ENCODE data around the gene ROCK2.
"Not testable (repeated sequence)": the region's sequence is repeated elsewhere in the genome, so short reads cannot be mapped to it uniquely, and the experiment has no call there.

ROCK2 gene

DNA sequence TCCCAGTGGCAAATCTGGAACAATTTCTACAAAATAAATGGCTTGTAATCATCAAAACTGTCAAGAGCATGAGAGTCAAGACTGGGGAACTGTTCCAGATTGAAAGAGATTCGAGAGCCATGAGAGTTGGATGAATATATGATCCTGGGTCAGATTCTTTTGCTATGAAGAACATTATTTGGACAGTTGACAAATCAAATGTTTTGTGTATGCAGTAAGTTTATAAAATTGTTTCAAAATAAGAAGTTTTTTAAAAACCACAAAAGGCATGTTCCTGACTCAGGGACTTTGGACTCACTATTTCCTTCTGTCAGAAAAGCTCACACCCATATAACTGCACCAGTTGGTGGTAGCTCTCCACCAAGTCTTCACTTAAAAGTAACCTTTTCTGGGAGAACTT lies 38.5 kb downstream of the ROCK2 start:
- DNase-seq, result no peak

DNA sequence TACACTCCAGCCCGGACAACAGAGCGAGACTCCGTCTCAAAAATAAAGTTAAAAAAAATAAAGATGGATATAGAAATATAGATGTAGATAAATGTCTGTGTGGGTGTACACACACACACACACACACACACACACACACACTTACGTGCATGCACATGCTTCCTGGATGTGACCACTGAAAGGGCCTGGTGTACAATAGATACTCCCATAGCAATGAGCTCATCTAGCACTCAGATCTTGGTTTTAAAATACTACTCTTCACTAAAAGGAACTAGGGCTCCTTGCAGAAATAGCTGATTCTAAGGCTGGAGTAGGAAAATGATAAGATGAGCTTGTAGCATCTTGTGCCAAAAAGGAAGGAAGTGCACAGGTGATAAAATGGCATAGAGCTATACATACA lies 39.1 kb downstream of the ROCK2 start:
- DNase-seq, result no peak

DNA sequence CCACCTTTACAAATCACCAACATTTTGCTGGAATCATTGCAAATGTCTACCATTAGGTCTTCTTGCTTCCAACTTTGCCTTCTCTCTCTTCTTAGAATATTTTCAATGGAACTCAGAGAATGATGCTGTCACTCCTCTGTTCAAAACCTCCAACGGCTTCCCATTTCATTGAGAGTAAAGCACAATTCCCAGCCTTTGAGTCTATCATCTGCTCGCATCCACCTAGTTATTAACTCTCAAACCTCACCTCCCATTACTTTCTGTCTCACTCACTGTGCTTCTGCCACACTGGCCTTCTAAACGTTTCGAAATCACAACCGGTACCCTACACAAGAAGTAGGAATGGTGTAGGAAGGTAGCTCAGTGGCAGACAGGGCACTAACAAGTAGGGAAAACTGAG lies 40.0 kb downstream of the ROCK2 start:
- no peak for DNase-seq

DNA sequence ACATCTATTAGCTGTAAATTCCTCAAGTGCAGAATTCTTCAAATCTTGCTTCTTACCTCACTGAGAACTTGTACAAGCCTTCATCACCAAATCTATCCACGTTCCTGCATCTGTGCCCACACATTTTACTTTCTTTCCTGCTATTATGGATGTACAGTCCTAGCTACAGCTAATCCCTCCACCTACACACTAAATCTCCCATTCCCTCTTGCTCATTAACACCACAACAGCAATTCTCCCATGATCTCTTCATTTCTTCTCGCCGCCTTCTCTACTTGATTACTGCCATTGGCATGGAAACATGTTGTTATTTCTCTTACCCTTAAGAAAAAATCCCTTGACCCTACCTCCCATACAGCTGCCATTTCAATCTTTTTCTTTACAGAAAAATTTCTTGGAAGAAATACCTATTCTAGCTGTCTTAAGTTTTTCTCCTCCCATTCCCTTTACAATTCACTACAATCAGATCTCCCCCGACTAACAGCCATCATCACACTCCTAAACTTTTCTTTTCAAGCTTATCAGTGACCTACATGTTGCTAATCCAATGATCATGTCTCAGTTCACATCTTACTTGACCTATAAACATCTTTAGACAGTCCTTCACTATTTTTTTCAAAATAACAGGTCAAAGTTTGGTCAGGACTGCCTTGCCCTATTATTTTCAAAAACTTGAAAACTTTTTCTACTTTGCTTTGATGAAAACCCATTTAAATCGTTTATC lies 41.0 kb downstream of the ROCK2 start:
- DNase-seq, result no peak

DNA sequence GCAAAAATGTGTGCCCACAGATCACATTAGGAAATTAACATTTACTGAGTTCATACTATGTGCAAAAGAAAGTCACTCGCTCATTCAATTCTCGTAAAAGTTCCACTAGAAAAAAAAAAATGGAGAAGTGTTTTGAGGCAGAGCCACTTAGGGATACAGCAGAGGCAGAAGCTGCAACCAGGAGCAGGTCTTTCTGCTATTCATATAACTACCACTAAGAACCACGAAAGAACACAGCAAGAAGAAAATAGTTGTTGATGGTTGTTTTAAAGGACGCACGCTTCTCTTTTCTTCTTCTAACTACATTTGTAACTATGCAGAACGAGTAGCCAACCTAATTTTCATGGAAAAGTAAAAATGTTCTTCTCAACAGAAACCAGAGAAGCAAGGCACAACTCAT lies 45.0 kb downstream of the ROCK2 start:
- no peak for DNase-seq

DNA sequence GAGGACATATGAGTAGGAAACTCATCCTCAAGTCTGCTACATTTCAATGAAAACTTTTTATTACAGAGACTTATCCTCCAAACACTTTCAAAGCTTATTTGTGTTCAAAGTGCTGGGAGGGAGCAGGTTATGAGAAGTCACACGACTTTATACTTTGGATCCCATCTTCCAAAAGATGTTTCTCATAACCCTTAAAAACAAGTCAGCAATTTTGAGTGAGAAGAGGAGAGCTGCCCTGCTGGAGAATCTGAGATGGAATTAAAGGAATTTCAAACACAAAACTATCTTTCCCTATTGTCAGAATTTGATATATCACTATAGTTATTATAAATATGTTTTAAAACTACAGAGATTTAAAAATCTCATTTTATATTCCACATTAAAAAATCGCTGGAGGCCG lies 45.8 kb downstream of the ROCK2 start:
- no peak for DNase-seq

DNA sequence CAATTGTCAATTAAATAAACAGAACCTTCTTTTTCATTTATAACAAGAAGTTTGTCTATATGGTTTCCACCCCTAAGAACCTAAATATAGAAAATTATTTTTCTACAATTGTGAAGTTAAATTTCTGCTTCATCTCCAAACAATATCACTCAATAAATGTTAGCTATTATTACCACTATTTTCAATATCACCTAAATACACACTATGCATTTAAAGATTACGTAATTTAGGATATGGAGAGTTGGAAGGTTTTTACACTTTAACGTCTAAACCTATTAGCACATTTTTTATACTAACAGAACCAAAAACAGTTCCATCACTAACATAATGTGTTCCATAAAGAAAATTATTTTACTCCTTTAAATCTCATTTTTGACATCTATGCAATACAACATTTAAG lies 48.0 kb downstream of the ROCK2 start:
- no peak for DNase-seq

DNA sequence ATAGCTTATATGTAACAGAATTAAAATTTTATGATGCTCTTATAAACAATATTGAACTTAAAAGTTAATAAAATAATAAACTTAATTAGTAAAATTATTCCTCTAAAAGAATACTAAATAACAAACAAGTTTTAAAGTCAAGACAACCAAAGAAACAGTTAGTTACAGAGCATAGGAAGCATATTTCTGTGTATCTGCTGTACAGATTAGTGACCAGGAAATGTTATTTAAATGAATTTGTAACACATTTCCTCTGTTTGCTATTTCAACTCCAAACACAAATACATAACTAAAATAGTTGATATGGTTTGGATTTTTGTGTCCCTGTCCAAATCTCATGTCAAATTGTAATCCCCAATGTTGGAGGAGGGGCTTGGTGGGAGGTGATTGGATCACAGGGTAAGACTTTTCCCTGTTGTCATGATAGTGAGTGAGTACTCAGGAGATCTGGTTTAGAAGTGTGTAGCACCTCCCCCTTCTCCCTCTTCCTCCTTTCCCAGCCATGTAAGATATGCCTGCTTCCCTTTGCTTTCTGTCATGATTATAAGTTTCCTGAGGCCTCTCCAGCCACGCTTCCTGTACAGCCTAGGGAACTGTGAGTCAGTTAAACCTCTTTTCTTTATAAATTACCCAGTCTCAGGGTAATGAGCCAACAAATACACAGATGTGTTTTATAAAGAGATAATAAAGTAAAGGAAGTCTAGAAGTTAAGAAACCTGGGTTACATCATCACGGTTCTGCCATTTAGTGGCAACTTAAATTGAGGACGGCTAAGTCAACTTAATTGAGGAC lies 51.8 kb downstream of the ROCK2 start:
- no peak for DNase-seq

DNA sequence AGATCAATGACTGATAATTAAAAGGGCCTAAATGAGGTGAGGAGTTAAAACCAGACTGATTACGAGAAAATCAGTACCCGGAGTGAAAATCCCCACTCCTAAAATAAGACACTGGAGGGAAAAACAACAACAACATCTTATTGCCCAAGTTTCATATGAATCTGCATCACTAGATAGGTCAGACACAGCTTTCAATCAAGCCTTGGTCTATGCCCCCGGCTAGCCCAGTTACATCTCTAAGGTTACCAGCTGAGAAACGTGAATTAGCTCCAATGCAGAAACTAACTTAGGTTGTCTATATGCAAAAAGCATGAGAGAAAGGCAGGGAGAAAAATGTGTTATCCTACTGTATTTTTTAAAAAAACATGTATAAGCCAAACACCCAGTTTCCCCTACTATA lies 53.7 kb downstream of the ROCK2 start:
- no peak for DNase-seq

DNA sequence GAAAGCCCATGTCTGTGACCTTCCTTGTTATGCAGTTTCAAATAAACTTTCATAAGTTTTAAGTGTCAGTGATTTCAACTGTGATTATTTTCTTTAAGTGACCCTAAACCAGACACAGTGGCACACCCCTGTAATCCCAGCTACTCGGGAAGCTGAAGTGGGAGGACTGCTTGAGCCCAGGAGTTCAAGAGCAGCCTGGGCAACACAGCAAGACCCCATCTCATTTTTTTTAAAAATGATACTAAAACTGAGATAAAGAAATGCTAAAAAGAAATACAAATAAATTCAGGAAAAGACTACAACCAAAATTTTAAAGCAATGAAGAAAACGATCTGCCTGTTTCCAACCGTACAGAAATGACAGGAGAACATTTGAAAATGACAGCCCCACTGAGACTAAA lies 54.2 kb downstream of the ROCK2 start:
- no peak for DNase-seq

DNA sequence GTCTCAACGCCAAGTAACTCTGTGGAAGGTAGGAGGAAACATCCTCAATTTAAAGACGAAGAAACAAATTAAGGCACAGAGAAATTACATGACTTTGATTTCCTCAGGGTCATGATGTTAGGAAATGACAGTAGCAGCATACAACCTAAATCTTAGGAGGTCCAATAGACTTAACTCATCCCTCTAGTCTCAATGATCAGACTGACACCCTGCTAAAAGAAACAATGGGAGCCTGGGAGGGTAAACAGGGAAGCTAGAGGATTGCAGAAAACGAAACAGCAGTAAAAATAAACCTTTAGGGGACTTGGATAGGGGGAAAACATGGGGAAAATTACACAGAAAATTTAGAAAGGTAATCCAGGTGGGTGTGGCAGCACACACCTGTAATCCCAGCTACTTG lies 56.0 kb downstream of the ROCK2 start:
- DNase-seq, result no peak

DNA sequence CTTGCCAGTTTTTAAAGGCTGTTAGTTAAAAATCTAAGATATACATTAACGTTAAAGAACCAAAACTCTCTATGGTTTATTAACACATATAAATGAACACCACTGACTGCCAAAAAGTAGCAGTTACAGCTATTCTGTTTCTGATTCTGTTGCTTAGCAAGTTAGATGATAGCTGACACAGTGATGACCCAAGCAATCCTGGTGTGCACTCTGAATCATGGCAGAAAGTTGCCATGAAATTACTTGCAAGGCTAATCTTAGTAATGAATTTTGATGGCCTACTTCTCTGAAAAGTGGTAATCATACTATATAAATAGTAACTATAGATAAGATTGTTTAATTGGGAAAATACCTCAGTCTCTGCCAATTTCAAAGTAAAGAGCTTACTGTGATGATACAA lies 57.7 kb downstream of the ROCK2 start:
- no peak for DNase-seq

DNA sequence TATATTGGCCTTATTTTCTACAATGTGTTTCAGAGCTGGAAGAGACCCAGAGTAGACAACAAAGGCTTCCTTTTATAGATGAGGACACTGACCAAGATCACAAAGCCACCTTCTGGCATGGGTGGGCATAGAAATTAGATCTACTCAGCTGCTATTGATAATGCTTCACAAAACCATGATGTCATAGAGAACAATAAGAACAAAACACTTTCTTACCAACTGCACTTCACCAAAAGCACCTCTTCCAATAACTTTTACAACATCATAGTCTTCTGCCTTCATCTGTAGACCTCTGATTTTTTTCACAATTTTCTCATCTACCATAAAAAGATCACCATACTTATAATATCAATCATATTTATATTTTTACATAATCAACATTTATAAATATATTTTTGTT lies 58.1 kb downstream of the ROCK2 start:
- DNase-seq, result no peak

DNA sequence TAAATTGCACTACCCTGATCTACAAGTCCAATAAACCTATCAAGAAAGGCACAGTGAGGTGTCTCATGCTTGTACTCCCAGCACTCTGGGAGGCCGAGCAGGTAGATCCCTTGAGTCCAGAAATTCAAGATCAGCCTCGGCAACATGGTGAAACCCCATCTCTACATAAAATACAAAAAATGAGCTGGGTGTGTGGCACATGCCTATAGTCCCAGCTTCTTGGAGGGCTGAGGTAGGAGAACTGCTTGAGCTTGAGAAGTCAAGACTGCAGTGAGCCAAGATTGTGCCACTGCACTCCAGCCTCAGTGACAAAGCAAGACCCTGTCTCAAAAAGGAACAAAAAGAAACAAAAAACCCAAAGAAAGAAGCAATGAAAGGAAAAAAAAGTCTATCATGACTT lies 58.9 kb downstream of the ROCK2 start:
- no peak for DNase-seq

DNA sequence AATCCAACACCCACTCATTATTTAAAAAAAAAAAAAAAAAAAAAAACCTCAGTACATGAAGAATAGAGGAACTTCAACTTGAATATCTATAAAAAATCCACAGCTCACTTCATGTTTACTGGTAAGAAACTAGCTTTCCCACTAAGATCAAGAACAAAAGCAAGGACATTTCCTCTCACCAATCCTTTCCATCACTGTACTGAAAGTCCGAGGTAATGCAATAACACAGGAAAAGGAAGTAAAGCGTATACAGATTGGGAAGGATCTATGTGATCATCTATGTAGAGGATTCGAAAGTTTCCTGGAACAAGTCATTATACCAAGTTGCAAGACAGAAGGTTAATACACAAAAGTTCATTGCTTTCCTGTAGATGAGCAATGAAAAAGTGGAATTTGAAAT lies 63.2 kb downstream of the ROCK2 start:
- DNase-seq, result no peak

DNA sequence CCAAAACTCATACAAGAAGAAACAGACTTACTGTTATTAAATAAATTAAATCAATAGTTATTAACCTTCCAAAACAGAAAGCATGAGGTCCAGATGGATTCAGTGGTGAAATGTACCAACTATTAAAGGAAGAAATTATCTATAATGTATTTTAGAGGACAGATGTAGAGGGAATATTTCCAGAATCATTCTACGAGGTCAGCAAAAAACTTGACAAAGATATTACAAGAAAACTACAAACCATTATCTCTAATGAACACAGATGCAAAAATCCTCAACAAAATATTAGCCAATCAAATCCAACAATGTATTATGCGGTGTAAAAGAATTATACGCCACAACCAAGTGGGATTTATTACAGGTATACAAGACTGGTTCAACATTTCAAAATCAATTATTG lies 63.7 kb downstream of the ROCK2 start:
- DNase-seq, result no peak

DNA sequence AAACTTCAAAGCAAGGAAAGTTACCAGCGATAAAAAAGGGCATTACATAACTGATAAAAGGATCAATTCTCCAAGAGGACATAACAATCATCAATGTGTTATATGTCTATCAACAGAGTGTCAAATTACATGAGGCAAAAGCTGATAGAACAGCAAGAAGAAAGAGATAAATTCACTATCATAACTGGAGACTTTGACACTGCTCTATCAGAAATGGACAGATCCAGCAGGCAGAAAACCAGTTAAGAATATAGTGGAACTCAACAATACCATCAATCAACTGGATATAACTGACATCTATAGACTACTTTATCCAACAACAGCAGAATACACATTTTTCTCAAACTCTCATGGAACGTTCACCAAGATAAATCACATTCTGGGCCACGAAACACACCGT lies 65.0 kb downstream of the ROCK2 start:
- DNase-seq, result no peak

DNA sequence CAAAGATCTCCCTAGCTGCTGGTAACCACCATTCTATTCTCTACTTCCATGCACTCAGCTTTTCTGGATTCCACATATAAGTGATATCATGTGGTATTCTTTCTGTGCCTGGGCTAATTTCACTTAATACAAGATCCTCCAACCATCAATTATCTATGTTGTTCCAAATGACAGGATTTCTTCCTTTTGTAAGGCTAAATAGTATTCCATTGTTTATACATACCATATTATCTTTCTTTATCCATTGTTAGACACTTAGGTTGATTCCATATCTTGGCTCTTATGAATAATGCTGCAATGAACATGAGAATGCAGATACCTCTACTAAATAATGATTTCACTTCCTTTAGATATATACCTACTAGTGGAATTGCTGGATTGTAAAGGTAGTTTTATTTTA lies 66.2 kb downstream of the ROCK2 start:
- no peak for DNase-seq

DNA sequence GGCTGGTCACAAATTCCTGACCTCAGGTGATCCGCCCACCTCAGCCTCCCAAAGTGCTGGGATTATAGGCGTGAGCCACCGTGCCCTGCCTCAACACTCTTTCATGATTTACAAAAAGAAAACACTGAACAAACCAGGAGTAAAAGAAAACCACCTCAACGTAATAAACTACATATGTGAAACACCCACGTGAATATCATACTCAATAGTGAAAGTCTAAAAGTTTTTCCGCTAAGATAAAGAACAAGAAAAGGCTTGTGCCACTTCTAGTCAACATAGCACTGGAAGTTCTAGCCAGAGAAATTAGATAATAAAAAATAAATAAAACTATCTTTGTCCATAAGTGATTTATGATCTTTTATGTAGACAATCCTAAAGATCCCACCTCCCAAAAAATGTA lies 68.5 kb downstream of the ROCK2 start:
- DNase-seq, result no peak

DNA sequence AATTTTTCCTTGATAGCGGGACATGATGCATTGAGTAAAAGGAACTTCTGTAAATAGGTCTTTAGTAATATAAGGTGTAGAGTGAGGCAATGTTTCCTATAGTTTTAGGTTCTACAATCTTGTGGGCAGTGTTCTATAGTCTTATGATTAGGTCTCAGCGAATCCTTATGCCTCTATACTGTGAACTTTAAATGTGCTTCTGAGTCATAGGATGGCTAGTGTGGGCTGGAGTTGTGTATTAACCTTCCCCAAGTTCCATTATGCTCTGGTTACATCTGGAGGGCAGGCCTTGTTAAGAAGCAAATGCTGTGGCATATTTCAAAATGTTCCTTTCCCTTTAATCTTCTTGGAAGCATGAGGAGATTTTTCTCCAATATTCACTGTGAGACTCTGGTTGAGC lies 73.5 kb downstream of the ROCK2 start:
- DNase-seq, result no peak

DNA sequence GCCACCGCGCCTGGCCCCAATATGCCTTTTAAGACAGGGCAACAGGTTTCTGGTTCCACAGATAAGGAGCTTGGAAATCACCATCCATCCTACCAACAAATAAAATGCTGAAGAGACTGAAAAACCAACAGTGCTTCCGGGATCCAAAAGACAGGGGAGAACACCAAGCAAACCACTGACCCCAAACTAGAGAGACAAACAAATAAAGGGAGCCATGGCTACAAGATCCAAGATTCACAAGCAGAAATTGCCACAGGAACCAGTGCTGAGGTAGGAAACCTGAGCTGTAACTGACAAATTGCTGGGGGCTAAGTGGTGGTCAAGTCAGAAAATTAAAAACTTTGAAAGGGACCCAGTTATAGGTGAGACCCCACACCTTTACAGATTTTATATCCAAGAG lies 76.5 kb downstream of the ROCK2 start:
- DNase-seq, result no peak

DNA sequence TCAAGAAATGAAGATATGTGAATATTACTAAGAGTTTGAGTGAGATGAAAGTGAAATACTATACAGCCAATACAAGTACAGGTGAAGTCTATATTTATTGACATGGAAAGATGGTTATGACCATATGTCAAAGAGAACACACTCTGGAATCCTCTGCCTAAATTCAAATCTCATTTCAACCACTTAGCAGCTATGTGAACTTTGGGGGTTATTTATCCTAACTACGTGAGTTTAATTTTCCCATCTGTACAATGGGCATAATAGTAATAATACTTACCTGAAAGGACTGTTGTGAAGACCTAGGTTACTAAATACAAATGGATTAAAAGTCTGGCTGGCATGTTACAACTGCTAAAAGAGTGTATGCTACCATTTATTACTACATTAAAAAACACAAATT lies 79.6 kb downstream of the ROCK2 start:
- no peak for DNase-seq

DNA sequence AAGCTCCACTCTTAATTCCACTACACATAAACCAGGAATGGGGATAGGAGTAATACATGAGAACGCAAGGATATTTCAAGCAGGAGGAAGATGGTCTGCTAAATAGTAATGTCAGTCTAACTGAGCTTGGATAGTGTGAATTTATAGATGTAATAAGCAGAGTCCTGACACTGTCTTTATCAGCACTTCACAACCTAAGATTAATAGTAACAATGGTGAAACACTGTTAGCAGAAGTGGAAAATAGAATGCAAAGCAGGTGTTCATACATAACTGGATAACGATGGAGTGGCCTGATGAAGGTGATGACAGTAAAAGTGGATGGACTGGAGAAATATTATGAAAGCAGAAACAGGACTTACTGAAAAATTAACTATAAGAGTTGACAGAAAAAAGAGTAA lies 80.4 kb downstream of the ROCK2 start:
- DNase-seq, result no peak

DNA sequence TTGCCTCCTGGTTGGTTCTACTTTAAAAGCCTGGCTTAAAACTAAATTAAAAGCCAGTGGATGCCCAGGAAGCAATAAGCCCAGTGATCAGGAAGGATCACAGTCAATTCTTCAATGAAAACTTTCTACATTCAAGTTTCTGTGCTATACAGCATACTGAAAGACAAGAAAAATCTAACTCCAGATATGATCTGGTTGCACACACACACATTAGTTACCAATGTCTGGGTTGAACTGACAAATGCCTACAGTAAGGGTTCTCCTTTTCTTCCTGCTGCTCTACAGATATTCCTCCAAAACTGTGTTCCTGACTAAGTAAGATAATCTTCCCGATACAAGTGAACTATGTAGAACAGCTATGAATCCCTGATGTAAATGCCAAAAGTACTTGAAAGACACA lies 81.3 kb downstream of the ROCK2 start:
- DNase-seq, result no peak

DNA sequence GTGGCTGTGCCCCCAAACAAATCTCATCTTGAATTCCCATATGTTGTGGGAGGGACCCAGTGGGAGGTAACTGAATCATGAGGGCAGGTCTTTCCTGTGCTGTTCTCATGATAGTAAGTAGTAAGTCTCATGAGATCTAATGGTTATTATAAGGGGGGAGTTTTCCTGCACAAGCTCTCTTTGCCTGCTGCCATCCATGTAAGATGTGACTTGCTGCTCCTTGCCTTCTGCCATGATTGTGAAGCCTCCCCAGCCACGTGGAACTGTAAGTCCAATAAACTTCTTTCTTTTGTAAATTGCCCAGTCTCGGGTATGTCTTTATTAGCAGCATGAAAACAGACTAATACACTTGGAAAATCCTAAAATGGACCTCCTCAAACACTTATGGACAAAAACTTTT lies 82.0 kb downstream of the ROCK2 start:
- not testable (repeated sequence) for DNase-seq

All from CD4-positive, alpha-beta T cell treated with Interleukin-15 for 1 hour (primary cell).